Dendritic cell treated with granulocyte-macrophage colony-stimulating factor and Interleukin-4, amounts not matched to agents 40 ng/mL and 50 ng/mL, for 4 days (primary cell): ENCODE results near the gene NCS1.

Experiments used
- H3K27ac Mint-ChIP-seq: one replicate; pipeline ENCODE4 v1.8.0; 2022; ENCODE audit warnings: mild to moderate bottlenecking, mixed read lengths
- H3K27me3 Mint-ChIP-seq: one replicate; pipeline ENCODE4 v1.8.0; 2022; ENCODE audit warnings: mild to moderate bottlenecking, mixed read lengths
- H3K36me3 Mint-ChIP-seq: one replicate; pipeline ENCODE4 v1.8.0; 2022; ENCODE audit warnings: low read depth, mixed read lengths
- H3K4me1 Mint-ChIP-seq: one replicate; pipeline ENCODE4 v1.8.0; 2022; ENCODE audit warnings: low read depth, mixed read lengths
- H3K4me3 Mint-ChIP-seq: one replicate; pipeline ENCODE4 v1.8.0; 2022; ENCODE audit warnings: mild to moderate bottlenecking, moderate library complexity, mixed read lengths
- H3K9me3 Mint-ChIP-seq: one replicate; pipeline ENCODE4 v1.8.0; 2022; ENCODE audit warnings: mixed read lengths
- intact Hi-C: fragments of 100-400 bp; cut with micrococcal nuclease; formaldehyde crosslinking; loops from one replicate; pipeline ENCODE4 v1.15.0; 2022

NCS1 gene

DNA sequence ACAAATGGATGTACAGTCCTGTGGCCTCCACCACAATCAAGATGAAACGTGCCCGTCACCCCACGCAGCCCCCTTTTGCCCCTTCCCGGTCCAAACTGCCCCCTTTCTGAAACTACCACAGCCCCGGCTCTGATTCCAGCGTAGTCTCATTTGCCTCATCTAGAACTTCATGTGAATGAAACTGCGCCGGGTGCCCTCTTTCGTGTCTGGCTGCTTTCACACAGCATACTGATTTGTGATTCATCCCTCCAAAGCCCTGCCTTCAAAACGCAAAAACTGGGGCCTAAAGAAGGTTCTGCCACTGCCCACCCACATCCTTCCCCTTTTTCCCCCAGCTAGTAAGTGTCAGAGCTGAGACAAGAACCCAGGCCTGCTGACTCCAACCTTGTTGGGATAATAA is 31.5 kb upstream of the NCS1 start:
- intact Hi-C loops: no loop called here
- Mint-ChIP-seq H3K36me3 (peaks cover 29% of the 10 kb centered on the region), H3K27ac (peak overlapping the region; percentile 39)

DNA sequence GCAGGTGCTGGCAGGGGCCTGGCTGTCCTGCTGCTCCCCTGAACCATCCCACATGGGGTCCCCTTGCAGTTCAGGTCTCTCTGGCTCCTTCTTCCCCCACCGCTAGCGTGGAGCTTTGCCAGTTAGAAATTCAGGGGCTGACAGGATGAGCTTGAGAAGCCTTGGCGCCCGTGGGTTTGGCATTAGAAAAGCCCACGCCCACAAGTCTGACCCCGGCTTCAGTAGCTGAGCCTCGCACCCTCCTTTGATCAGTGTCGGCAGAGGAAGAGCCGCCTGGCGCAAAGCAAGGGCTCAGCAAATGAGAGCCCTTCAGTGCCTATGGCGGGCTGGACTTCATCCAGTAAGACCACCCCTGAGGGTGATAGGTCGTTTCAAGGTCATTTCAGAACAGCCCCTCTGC is 30.1 kb upstream of the NCS1 start:
- Mint-ChIP-seq H3K27ac (no peak overlapping the region), H3K36me3 (peaks cover 16% of the 10 kb centered on the region), H3K27me3 (peaks cover 40% of the 10 kb centered on the region), H3K9me3 (no peaks in the 10 kb centered on the region), H3K4me1 (peaks cover 56% of the 10 kb centered on the region), H3K4me3 (no peak overlapping the region)
- intact Hi-C loops: no loop called here

More for the DNA sequence above, 31.5 kb upstream of the NCS1 start:
- Mint-ChIP-seq H3K4me3 (no peak overlapping the region), H3K4me1 (peaks cover 67% of the 10 kb centered on the region), H3K9me3 (no peaks in the 10 kb centered on the region), H3K27me3 (peaks cover 32% of the 10 kb centered on the region)

DNA sequence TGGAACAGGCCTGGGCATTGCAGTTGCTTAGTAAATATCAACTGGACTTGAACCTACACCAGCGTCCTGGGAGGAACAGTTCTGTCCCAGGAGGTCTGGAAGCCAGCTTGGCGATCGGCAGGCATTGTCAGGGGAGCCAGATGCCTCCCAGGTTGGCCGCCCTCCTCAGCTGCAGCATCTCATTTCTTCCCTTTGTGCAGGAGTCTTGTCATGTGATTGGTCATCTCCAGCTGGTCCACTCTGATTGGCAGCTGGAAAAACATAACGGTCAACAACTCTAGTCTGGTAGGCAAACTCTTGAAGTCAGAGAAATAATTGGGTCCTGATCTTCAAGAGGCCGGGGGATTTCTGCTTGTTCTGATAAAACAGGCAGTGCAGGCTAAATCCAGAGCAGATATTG is 29.6 kb upstream of the NCS1 start:
- Mint-ChIP-seq H3K4me3 (no peak overlapping the region), H3K27me3 (peaks cover 40% of the 10 kb centered on the region), H3K36me3 (peaks cover 10% of the 10 kb centered on the region), H3K9me3 (no peaks in the 10 kb centered on the region), H3K4me1 (peaks cover 50% of the 10 kb centered on the region), H3K27ac (no peak overlapping the region)
- intact Hi-C loops: no loop called here

DNA sequence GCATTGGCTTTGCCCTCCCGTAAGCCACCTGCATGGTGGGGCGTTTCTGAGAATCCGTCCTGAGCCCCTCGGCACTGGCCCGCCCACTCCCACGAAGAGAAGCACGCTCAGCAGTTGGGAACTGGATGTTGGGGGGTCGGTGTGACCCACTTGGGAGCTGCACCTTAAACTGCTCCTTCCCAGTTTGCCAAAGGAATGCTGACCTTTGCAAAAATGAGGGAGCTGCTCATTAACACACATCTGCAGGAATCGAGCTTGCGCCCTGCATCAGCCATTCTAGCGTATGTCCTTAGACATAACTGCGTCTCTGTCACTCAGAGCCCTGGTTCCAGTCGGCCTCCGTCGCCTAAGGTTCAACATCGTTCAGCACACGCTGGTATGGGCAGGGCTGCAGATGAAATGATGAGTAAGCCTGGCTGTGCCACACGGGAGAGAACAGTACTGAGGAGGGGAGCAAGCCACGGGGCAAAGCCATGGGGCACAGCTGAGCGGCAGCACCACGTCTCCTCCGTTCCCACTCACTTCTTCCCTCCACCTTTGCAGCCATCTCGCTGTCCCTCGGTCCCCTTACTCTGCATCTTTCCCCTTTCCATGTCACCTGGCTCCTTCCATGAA is 28.8 kb upstream of the NCS1 start:
- Mint-ChIP-seq H3K4me3 (no peak overlapping the region), H3K27me3 (peaks cover 40% of the 10 kb centered on the region), H3K9me3 (no peaks in the 10 kb centered on the region), H3K4me1 (peaks cover 43% of the 10 kb centered on the region), H3K27ac (no peak overlapping the region), H3K36me3 (peaks cover 10% of the 10 kb centered on the region)
- intact Hi-C loops: no loop called here

DNA sequence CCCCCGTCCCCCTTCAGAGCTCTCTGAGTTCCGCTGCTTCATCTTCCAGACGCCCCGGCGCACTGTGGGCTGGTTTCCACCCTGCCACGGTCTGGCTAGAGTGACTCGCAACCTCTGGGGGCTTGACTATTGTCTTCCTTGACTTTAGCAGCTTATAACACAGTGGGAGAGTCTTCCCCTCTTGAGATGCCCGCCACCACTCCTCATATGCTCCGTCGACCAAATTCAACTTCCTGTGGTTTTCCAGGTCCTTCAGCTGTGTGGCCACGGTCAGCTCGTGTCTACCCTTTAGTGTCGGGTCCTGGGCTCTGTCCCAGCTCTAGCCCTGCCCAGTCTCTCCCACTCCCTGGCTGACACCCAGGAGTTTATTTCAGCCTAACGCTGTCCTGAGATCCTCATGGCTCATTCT is 28.2 kb upstream of the NCS1 start:
- Mint-ChIP-seq H3K27ac (no peak overlapping the region), H3K36me3 (peaks cover 10% of the 10 kb centered on the region), H3K9me3 (no peaks in the 10 kb centered on the region), H3K4me3 (peak overlapping the region; percentile 1), H3K4me1 (peaks cover 37% of the 10 kb centered on the region), H3K27me3 (peaks cover 40% of the 10 kb centered on the region)
- intact Hi-C loops: no loop called here

DNA sequence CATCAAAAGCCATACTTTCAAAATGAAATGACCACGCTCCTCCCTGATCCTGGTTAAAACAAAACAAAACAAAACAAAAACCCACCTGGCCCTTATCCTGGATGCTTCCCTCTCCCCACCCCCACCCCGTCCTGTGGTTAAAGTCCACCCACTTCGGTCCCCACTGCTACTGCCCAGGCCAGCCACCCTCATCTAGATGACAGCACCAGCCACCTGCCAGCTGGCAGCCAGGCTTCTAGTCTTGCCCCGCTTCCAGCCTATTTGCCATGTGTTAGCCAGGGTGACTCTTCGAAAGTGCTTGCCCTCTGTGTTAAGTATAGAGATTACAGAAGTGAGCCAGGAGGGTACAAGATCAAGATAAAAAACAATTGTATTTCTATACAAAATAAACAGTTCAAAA is 27.5 kb upstream of the NCS1 start:
- H3K4me3 Mint-ChIP-seq: no peak overlapping the region
- intact Hi-C loops: no loop called here
- peaks cover 40% of the 10 kb centered on the region for H3K27me3 Mint-ChIP-seq
- H3K36me3 Mint-ChIP-seq: peaks cover 4% of the 10 kb centered on the region
- peaks cover 30% of the 10 kb centered on the region for H3K4me1 Mint-ChIP-seq
- no peak overlapping the region for H3K27ac Mint-ChIP-seq
- no peaks in the 10 kb centered on the region for H3K9me3 Mint-ChIP-seq

DNA sequence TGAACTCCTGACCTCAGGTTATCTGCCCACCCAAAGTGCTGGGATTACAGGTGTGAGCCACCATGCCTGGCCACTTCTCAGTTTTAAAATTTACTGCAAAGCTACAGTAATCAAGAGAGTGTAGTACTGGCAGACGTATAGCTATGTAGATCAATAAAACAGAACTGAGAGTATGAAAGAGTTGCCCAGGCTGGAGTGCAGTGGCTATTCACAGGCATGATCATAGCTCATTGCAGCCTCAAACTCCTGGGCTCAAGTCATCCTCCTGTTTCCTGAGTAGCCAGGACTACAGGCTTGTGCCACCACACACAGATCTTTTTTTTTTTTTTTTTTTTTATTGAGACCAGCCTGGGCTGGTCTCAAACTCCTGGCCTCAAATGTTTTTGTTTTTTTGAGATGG is 26.5 kb upstream of the NCS1 start:
- intact Hi-C loops: no loop called here
- H3K27ac Mint-ChIP-seq: no peak overlapping the region
- peaks cover 40% of the 10 kb centered on the region for H3K27me3 Mint-ChIP-seq

DNA sequence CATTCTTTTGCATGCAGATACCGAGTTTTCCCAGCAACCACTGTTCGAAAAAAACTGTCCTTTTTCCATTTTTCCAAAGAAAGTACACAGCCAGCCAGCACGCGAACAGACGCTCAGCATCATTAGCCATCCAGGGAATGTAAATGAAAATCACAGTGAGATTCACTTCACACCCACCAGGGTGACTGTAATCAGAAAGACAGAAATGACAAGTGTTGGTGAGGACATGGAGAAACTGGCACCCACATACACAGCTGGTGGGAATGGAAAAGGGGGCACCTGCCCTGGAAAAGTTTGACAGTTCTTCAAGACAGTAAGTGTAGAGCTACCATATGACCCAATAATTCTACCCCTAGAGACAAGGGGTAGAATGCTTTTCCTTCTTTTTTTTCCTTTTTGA is 25.0 kb upstream of the NCS1 start:
- H3K4me3 Mint-ChIP-seq: no peak overlapping the region
- no peaks in the 10 kb centered on the region for H3K36me3 Mint-ChIP-seq
- no peak overlapping the region for H3K27ac Mint-ChIP-seq
- peaks cover 17% of the 10 kb centered on the region for H3K4me1 Mint-ChIP-seq
- H3K27me3 Mint-ChIP-seq: peaks cover 41% of the 10 kb centered on the region
- intact Hi-C loops: no loop called here
- no peaks in the 10 kb centered on the region for H3K9me3 Mint-ChIP-seq

More for the DNA sequence above, 26.5 kb upstream of the NCS1 start:
- Mint-ChIP-seq H3K36me3 (no peaks in the 10 kb centered on the region), H3K4me1 (peaks cover 20% of the 10 kb centered on the region), H3K4me3 (no peak overlapping the region), H3K9me3 (no peaks in the 10 kb centered on the region)

DNA sequence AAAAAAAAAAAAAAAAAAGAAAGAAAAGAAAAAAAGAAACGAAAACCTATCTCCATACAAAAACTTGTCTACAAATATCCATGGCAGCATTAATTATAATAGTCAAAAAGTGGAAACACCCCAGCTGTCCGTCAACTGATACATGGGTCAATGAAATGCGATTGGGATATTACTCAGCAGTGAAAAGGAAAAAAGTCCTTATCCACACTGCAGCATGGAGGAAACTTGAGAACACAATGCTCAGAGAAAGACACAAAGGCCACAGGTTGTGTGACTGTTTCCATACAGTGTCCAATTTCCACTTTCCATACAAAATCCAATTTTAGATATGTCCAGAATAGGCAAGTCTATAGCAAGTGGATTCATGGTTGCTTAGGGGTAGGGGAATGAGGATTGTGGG is 24.3 kb upstream of the NCS1 start:
- Mint-ChIP-seq H3K27ac (no peak overlapping the region), H3K4me1 (peaks cover 17% of the 10 kb centered on the region), H3K4me3 (no peak overlapping the region), H3K27me3 (peaks cover 36% of the 10 kb centered on the region), H3K36me3 (no peaks in the 10 kb centered on the region), H3K9me3 (no peaks in the 10 kb centered on the region)
- intact Hi-C loops: no loop called here

DNA sequence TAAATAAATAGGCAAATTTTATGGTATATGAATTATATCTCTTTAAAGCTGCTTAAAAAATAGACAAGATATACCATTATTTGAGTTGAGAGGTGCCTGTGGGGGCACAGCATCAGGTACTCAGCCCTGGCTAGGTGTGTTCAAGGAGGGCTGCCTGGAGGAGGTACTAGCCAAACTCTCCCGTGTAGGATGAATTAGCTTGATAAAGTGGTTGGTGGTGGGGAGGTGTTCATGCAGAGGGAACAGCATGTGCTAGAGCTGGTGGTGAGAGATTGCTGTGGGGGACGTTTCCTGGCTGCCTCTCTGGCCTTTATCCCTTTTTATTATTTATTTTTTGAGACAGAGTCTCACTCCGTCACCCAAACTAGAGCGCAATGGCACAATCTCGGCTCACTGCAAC is 23.2 kb upstream of the NCS1 start:
- H3K4me1 Mint-ChIP-seq: peaks cover 8% of the 10 kb centered on the region
- H3K27ac Mint-ChIP-seq: no peak overlapping the region
- intact Hi-C loops: no loop called here
- H3K36me3 Mint-ChIP-seq: no peaks in the 10 kb centered on the region
- H3K9me3 Mint-ChIP-seq: no peaks in the 10 kb centered on the region
- peaks cover 25% of the 10 kb centered on the region for H3K27me3 Mint-ChIP-seq
- no peak overlapping the region for H3K4me3 Mint-ChIP-seq

DNA sequence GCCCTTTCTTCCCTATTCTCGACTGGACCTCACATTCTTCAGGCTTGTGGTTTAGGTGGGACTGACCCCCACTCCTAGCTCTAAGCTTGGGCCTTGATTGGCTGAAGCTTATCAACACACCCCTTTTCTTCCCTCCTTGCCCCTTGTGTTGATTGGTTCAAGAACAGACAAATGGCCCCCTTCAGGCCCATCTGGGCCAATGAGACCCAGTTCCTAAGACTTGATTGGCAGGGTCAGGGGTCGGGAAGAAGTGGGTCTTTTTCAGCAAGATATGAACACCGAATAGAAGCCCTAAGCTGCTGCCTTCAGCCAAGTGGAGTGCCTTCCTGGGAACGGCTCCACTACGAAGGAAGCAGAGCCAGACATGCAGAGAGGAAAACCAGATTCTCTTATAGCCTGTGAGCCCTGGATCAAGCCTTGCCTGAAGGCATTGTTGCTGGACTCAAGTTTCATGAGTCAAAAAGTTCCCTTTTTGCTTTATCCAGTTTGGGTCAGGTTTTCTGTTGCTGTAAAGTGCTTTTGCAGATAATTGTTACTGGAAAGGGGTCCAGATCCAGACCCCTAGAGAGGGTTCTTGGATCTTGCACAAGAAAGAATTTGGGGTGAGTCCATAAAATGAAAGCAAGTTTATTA is 22.4 kb upstream of the NCS1 start:
- no peak overlapping the region for H3K27ac Mint-ChIP-seq
- no peaks in the 10 kb centered on the region for H3K9me3 Mint-ChIP-seq
- peaks cover under 1% of the 10 kb centered on the region for H3K4me1 Mint-ChIP-seq
- peaks cover 18% of the 10 kb centered on the region for H3K27me3 Mint-ChIP-seq
- no peaks in the 10 kb centered on the region for H3K36me3 Mint-ChIP-seq
- H3K4me3 Mint-ChIP-seq: no peak overlapping the region
- intact Hi-C loops: no loop called here

DNA sequence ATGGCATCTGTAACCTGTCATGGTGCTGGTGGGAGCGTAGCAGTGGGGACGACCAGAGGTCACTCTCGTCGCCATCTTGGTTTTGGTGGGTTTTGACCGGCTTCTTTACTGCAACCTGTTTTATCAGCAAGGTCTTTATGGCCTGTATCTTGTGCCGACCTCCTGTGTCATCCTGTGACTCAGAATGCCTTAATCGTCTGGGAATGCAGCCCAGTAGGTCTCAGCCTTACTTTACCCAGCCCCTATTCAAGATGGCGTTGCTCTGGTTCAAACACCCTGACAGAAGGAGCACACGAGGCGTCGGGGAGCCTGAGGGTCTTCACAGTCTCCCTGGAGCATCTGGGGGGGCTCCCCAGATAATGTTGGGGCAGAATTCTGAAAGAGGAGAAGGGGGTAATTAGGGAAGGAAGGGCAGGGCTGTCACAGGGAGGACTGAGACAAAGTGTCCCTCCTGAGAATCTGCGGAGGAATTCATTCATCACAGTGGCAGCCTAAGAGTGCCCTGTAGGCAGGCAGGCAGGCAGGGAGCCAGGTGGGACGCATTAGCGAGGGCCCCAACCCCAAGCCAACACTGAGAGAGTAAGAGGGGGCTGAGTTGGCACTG is 21.3 kb upstream of the NCS1 start:
- intact Hi-C loops: no loop called here
- peaks cover 11% of the 10 kb centered on the region for H3K27me3 Mint-ChIP-seq
- H3K27ac Mint-ChIP-seq: no peak overlapping the region
- no peaks in the 10 kb centered on the region for H3K36me3 Mint-ChIP-seq
- no peaks in the 10 kb centered on the region for H3K9me3 Mint-ChIP-seq
- H3K4me1 Mint-ChIP-seq: no peaks in the 10 kb centered on the region
- no peak overlapping the region for H3K4me3 Mint-ChIP-seq

DNA sequence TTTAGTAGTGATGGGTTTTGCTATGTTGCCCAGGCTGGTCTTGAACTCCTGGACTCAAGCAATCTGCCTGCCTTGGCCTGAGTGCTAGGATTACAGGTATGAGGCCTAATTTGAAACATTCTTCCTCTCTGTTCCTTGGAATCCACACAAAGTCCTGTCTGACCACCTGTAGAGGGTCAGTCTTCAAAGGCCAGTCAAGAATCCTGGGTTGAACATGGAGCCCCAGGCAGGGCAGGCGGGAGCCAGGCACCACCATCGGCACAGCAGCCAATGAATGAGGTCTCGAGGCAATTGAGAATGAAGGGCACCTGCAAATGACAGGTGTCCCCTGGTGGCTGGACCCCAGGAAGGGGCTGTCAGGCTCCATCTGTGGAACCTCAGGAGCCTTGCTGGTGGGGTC is 17.4 kb upstream of the NCS1 start:
- Mint-ChIP-seq H3K9me3 (no peaks in the 10 kb centered on the region), H3K36me3 (no peaks in the 10 kb centered on the region), H3K4me3 (no peak overlapping the region), H3K27me3 (peaks cover 4% of the 10 kb centered on the region), H3K4me1 (peaks cover 9% of the 10 kb centered on the region), H3K27ac (no peak overlapping the region)
- intact Hi-C loops: no loop called here

DNA sequence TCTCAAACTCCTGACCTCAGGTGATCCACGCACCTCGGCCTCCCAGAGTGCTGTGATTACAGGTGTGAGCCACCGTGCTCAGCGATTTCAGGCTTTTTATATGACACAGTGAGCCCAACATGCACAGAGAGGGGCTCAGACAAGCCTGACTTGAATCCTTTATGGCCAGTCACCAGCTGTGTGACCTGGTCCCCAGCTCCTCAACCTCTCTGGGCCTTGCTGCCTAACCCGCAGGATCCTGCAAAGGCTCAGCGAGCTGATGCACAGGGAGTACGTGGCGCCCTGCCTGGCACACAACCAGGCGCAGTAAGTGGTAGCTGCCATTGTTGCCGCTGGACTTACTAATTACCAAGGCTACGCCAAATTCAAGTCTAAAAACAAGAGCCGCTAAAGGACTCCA is 16.6 kb upstream of the NCS1 start:
- no peak overlapping the region for H3K4me3 Mint-ChIP-seq
- intact Hi-C loops: no loop called here
- peaks cover 4% of the 10 kb centered on the region for H3K27me3 Mint-ChIP-seq
- peaks cover 9% of the 10 kb centered on the region for H3K4me1 Mint-ChIP-seq
- H3K27ac Mint-ChIP-seq: no peak overlapping the region
- no peaks in the 10 kb centered on the region for H3K36me3 Mint-ChIP-seq
- no peaks in the 10 kb centered on the region for H3K9me3 Mint-ChIP-seq

DNA sequence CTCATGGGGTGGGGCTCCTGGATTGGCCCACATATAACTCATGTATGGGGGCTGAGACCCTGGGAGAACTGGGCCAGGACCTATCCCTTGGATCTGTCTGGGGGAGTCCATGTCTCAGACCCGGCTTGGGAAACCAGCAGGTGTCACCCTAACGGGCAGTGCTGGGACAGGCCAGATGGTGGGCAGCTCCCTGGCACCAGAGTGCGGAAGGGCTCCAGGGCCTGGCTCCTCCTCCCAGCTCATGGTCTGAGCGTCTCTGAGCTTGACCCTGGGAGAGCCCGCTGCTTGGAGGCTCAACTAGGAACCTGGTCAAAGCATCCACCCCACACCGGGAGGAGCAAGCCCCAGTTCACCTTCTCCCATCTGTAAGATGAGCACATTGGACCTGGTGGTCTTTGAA is 15.5 kb upstream of the NCS1 start:
- Mint-ChIP-seq H3K9me3 (no peaks in the 10 kb centered on the region), H3K27me3 (peaks cover 4% of the 10 kb centered on the region), H3K27ac (no peak overlapping the region), H3K36me3 (no peaks in the 10 kb centered on the region), H3K4me1 (peaks cover 9% of the 10 kb centered on the region), H3K4me3 (no peak overlapping the region)
- intact Hi-C loops: no loop called here
